Epithelial cell of proximal tubule (primary cell): ENCODE measurements around the gene TBKBP1. TPM values are rescaled to one million over a fixed set of nuclear protein-coding genes. Genes with fewer than 3 reads are reported as not detected.

Source experiments
- DNase-seq: peaks from one replicate; pipeline ENCODE4 v3.0.0-alpha.2; 2011; ENCODE audit warnings: low read depth
- H3K4me3 ChIP-seq: 2 replicates; pipeline ENCODE4 v1.5.1; 2011; ENCODE audit warnings: low read depth, mild to moderate bottlenecking, low read length
- total RNA-seq: library from RNA; depleted of rRNA; stranded (reverse); fragments of >200 nt; gene quantifications from 2 replicates; pipeline ENCODE4 v1.2.3, GENCODE V29; 2015
- TF ChIP-seq, protein P1 (sequence below): conservative IDR thresholded peaks from 2 replicates; pipeline ENCODE4 v1.5.1; 2012; ENCODE audit warnings: low read depth, mild to moderate bottlenecking, low read length

The TBKBP1 gene
- total RNA-seq, 1 donor from 2014 or later = 4.2 TPM

DNA sequence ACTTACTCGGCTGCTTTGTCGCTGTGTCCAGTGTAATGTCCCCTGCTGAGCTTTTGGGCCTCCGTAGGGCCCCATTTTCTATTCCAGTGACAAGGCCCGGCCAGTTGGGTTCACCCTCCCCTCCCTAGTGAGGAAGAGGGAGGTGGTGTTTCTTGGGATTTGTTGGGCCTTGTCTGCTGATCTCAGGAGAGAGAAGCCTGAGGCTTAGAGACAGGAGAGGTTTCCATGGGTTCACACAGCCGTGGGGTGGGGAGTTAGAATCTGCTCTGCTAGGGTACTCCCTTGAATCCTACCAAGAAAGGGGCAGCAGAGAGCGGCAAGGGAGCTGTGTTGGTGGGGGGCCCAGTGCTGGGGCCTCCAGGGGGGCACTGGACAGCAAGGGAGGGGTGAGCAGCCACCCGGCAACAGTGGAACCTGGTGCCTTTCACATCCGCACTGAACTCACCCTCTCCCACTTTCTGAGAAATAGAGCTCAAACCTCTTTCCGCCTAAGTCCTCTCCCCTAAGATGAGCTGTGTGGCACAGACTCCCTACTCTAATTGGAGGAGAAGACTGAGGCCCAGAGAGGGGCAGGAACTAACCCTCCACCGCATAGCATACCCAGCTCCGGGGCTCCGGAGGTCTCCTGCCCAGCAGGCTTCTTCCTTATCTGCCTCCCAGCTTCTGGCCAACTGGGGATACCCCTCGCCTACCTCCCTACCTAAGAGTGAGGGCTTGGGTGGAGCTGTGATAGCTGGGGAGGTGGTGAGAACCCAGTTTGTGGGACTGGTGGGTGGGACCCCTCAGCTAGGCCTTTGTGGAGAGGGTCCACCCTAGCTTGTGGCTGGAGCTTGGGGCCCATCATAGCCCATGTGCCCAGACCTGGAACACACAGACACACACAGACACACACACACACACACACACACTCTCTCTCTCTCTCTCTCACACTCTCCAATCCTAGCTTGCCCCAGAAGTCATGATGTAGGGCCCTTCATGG, 6.8 kb downstream of the TBKBP1 start:
- no peak for DNase-seq
- no peak overlapping the region for H3K4me3 ChIP-seq
- TF ChIP-seq, protein P1, sequence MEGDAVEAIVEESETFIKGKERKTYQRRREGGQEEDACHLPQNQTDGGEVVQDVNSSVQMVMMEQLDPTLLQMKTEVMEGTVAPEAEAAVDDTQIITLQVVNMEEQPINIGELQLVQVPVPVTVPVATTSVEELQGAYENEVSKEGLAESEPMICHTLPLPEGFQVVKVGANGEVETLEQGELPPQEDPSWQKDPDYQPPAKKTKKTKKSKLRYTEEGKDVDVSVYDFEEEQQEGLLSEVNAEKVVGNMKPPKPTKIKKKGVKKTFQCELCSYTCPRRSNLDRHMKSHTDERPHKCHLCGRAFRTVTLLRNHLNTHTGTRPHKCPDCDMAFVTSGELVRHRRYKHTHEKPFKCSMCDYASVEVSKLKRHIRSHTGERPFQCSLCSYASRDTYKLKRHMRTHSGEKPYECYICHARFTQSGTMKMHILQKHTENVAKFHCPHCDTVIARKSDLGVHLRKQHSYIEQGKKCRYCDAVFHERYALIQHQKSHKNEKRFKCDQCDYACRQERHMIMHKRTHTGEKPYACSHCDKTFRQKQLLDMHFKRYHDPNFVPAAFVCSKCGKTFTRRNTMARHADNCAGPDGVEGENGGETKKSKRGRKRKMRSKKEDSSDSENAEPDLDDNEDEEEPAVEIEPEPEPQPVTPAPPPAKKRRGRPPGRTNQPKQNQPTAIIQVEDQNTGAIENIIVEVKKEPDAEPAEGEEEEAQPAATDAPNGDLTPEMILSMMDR = no peak

DNA sequence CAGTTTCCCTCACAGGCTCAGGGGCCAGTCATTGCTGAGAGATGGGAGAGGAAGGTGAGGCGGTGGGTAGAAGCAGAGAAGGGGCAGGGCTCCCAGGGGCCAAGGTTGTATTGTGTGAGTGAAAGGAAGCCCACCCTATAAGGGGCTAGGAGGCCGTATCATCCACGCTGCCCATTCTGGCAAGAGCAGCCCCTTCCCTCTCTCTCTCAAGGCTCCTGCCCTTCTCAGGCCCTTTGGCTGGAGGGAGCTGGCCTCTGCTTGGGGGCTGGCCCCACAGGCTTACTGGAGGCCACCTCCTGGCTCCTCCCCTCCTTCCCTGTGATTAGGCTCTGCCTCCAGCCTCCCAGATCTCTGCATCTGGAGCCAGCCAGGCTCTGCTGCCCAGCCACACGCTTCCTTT, 7.6 kb downstream of the TBKBP1 start:
- no peak for DNase-seq
- TF ChIP-seq, protein P1 = no peak
- no peak overlapping the region for H3K4me3 ChIP-seq

DNA sequence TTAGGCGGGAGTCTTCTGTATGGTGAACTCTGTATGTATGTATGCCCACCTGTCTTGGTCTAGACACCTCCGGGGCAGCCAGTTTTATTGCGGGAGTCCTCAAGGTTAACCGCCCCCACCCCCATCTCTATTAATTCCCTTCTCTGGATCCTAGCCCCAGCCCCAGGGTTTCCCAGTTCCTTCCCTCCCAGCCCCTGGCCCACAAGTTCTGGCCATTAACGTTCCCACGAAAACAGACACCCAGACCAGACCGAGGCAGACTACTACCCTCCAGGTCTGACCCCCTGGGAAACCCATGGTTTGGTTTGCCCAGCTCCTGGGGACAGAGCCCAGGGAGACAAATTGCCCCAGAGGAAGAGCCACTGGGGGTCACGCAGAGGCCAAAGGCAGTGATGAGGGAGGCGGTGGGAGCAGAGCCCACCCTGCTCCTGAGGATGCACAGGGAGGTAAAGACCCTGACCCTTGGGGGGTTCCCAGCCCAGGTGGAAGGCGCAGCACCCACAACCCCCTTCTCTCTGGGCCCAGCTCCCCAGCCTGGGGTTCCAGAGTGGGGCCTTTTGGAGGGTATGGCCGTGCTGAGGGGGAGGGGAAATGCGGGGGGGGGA, 8.5 kb downstream of the TBKBP1 start:
- H3K4me3 ChIP-seq = no peak overlapping the region
- DNase-seq = no peak

DNA sequence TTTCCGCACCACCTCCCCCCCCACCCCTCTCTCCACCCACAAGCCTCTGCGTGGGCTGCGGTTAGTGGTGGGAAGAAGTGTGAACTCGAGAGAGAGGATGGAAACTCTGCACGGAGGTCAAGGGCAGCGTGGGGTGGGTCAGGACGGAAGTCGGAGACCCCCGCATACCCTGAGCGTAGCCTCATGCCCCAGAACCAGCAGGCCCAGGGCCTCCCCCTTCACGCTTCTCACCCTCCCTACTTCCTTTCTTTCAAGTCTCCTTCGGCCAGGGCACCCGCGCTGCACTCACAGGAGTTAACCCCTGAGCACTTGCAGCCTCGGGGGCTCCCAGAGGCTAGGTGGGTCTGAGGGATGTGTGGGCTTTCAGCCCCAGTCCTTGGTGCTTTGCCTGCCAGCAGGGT, 9.2 kb downstream of the TBKBP1 start:
- DNase-seq = no peak
- H3K4me3 ChIP-seq = no peak overlapping the region
- TF ChIP-seq, protein P1 = no peak

More for the DNA sequence above, 8.5 kb downstream of the TBKBP1 start:
- TF ChIP-seq, protein P1 = no peak

DNA sequence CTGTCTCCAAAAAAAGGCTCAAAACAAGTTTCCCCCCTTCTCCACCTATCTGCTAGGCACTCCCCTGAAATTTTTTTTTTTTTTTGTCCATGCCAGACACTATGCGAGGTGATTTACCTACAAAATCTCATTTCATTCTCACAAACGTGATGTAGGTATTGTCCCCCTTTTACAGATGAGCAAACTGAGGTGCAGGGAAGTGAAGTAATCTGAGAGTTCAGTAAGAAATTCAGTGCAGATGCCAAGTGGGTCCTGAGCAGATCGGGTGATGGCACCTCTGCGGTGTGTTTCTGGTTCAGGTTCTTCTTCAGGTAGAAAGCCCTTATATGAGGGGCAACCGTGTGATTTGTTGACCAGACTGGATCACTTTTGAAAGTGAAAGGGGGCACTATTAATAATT, 9.7 kb downstream of the TBKBP1 start:
- no peak for DNase-seq
- TF ChIP-seq, protein P1 = no peak
- no peak overlapping the region for H3K4me3 ChIP-seq

DNA sequence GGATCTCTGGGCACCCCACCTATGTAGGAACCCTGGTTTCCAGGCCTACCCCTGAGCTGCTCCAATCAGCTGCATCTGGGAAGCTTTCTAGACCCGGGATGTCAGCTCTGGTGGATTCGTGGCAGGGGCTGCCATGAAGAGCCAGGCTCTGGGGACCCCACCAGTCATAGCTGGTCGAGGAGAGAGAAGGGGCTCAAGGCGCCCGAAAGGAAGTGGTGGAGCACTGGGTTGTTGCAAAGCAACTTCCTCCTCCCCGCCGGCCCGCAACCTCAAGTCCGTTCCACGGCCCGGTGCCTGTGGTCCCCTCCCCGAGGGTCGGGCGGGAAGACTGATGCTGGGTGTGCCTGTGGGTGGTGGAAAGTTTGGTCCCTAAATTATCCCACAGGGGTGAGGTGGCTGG, 10.2 kb downstream of the TBKBP1 start:
- TF ChIP-seq, protein P1 = no peak
- DNase-seq = no peak
- no peak overlapping the region for H3K4me3 ChIP-seq
